Upper lobe of right lung (tissue), 1 donor: ENCODE results near the gene ITGAD. TPM values are rescaled to one million over a fixed set of nuclear protein-coding genes. Genes with fewer than 3 reads are reported as not detected.

Experiments used
- ATAC-seq: fragments of 200-7000 bp; cut with Tn5 transposase; one replicate; pipeline ENCODE4 v1.9.1; 2020; ENCODE audit warnings: mild to moderate bottlenecking, moderate library complexity
- DNase-seq: peaks from one replicate; pipeline ENCODE4 v3.0.0-alpha.2; 2020
- H3K27ac ChIP-seq: fragments of 200-600 bp; one replicate; pipeline ENCODE4 v1.8.0; 2022
- H3K27me3 ChIP-seq: fragments of 200-600 bp; one replicate; pipeline ENCODE4 v1.8.0; 2022; ENCODE audit warnings: mild to moderate bottlenecking
- H3K36me3 ChIP-seq: fragments of 200-600 bp; one replicate; pipeline ENCODE4 v1.8.0; 2022
- H3K4me1 ChIP-seq: fragments of 200-600 bp; one replicate; pipeline ENCODE4 v1.8.0; 2022
- H3K4me3 ChIP-seq: fragments of 200-600 bp; one replicate; pipeline ENCODE4 v1.8.0; 2022; ENCODE audit warnings: mild to moderate bottlenecking
- H3K9me3 ChIP-seq: fragments of 200-600 bp; one replicate; pipeline ENCODE4 v1.8.0; 2022
- intact Hi-C: fragments of 100-400 bp; cut with DNase I; formaldehyde crosslinking; loops from one replicate; pipeline ENCODE4 v1.11.0; 2022
- total RNA-seq: library from RNA; stranded (reverse); fragmentation: NEBNext Ultra II Directional; extraction: Animal tissue kit (Norgen Biotek cat#: 25700); gene quantifications from one replicate; pipeline ENCODE4 v1.2.1, GENCODE V29; 2021
- TF ChIP-seq, protein P1 (sequence below): fragments of 200-600 bp; IDR thresholded peaks from one replicate; pipeline ENCODE4 v1.8.0; 2022; ENCODE audit warnings: antibody characterized with exemption
- donor health status: DM: no; HTN: yes; CAD: no; lungs with severe emphysema.

ITGAD gene
- total RNA-seq, 1 donor from 2014 or later, result 0.20 TPM

DNA sequence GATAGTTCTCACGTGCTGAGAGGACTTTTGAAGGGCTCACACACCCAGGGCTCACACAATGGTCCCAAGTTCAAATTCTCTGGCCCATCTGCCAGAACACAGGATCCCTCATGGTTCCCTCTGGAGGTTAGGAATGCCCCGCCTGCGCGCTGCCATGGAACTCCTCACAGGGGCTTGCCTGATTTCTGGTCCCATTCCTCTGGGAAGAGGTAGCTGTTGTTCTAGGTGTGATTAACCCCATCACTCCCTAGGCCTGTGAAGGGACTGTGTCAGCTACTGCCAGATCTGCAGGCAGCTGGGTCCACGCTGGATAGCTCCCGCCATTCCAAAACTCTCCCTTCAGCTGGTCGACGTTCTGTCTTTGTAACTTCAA lies 63.8 kb downstream of the ITGAD start:
- intact Hi-C loops, result no loop called here
- DNase-seq (peak; percentile 35), ATAC-seq (no peak)
- Histone ChIP-seq H3K9me3 (no peaks in the 10 kb centered on the region), H3K36me3 (peaks cover 1% of the 10 kb centered on the region), H3K27me3 (no peaks in the 10 kb centered on the region), H3K4me1 (peaks cover 63% of the 10 kb centered on the region), H3K4me3 (no peak overlapping the region), H3K27ac (no peak overlapping the region)
- TF ChIP-seq, protein P1, sequence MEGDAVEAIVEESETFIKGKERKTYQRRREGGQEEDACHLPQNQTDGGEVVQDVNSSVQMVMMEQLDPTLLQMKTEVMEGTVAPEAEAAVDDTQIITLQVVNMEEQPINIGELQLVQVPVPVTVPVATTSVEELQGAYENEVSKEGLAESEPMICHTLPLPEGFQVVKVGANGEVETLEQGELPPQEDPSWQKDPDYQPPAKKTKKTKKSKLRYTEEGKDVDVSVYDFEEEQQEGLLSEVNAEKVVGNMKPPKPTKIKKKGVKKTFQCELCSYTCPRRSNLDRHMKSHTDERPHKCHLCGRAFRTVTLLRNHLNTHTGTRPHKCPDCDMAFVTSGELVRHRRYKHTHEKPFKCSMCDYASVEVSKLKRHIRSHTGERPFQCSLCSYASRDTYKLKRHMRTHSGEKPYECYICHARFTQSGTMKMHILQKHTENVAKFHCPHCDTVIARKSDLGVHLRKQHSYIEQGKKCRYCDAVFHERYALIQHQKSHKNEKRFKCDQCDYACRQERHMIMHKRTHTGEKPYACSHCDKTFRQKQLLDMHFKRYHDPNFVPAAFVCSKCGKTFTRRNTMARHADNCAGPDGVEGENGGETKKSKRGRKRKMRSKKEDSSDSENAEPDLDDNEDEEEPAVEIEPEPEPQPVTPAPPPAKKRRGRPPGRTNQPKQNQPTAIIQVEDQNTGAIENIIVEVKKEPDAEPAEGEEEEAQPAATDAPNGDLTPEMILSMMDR, result no peak

DNA sequence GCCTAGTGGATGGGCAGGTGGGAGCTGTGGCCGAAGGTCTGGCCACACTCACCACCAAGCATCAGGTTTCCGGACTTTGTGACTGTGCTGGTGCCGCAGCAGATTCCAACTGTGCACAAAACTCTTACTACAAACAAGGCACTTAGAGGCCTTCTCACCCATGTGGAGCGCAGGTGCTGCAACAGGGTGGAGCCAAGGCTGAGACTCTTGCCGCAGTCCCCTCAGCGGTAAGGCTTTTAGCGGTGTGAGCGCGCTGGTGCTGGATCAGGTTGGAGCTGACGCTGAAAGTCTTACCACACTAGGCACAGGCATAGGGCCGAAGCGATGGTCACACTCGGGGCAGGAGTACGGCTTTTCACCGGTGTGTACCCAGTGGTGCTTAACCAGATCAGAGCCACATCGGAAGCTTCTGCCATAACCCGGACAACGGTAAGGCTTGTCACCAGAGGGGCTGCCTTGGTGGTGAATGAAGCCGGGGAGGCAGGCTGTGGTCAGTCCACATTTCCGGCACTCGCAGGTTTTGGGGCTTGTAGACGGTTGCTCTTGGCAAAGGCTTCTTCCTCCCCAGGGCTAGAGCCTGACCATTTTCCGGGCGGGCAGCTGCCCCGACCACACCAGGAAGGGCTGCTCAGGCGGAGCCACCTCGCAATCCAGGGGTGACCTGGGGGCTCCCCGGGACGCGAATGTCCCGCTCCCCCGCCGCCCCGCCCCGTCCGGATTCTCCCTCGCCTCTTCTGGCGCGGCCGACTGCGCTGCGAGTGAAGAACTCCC lies 65.1 kb downstream of the ITGAD start:
- Histone ChIP-seq H3K4me1 (peaks cover 53% of the 10 kb centered on the region), H3K27me3 (no peaks in the 10 kb centered on the region), H3K4me3 (peak overlapping the region; percentile 94), H3K36me3 (peaks cover 14% of the 10 kb centered on the region), H3K27ac (peak overlapping the region; percentile 100), H3K9me3 (no peaks in the 10 kb centered on the region)
- ATAC-seq, result peak; percentile 3
- TF ChIP-seq, protein P1, result no peak
- DNase-seq, result peak; percentile 85
- intact Hi-C loops, result no loop called here

DNA sequence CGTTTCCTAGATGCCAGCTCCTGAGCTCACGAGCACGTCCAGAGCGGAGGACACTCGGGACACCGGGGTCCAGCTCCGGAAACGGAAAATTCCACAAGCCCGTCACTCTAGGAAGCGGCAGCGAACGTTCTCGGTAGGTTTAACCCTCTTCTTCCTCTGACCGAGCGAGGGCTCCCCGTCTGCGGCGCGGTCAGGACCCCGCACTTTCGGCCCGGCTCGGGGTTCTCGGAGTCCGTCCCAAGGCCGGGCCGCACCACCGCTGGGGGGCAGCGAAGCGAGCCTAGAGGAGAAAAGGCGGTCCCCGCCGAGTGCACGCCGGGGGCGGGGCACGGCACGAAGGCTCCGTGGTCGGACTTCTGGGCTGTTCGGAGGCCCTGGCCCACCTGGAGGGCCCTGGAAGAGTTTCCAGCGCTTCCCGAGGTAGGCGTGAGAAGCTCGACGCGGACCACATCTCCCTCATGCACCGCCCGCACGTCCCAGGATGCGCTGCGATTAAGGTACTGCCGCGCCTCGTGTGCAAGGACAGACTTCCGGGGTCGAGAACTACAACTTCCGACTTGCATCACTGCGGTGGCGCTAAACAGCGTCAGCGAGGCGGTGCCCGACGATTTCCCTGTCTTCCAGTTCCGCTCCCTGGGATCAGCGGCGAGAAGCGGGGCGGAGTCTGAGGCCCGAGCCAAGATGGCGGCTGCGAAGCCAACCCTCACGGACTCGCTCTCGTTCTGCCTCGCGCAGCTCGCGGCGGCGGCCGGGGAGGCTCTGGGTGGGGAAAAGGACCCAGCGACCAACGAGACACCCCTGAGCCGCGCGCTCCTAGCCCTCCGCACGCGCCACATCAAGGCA lies 65.9 kb downstream of the ITGAD start, which contains the start of gene ARMC5:
ARMC5 (plus strand) TSS at position 658 of the 843 bp plus-strand sequence; CDS start at position 682, 24 bp downstream.
- ATAC-seq, result peak; percentile 88
- peaks cover 21% of the 10 kb centered on the region for H3K36me3 ChIP-seq
- intact Hi-C loops, result no loop called here
- TF ChIP-seq, protein P1, result peak; percentile 61
- H3K4me1 ChIP-seq, result peaks cover 45% of the 10 kb centered on the region
- H3K4me3 ChIP-seq, result peak within 1 kb of the TSS; percentile 94
- no peaks in the 10 kb centered on the region for H3K9me3 ChIP-seq
- H3K27me3 ChIP-seq, result no peaks in the 10 kb centered on the region
- peak within 1 kb of the TSS; percentile 100 for H3K27ac ChIP-seq
- DNase-seq, result peak; percentile 99

DNA sequence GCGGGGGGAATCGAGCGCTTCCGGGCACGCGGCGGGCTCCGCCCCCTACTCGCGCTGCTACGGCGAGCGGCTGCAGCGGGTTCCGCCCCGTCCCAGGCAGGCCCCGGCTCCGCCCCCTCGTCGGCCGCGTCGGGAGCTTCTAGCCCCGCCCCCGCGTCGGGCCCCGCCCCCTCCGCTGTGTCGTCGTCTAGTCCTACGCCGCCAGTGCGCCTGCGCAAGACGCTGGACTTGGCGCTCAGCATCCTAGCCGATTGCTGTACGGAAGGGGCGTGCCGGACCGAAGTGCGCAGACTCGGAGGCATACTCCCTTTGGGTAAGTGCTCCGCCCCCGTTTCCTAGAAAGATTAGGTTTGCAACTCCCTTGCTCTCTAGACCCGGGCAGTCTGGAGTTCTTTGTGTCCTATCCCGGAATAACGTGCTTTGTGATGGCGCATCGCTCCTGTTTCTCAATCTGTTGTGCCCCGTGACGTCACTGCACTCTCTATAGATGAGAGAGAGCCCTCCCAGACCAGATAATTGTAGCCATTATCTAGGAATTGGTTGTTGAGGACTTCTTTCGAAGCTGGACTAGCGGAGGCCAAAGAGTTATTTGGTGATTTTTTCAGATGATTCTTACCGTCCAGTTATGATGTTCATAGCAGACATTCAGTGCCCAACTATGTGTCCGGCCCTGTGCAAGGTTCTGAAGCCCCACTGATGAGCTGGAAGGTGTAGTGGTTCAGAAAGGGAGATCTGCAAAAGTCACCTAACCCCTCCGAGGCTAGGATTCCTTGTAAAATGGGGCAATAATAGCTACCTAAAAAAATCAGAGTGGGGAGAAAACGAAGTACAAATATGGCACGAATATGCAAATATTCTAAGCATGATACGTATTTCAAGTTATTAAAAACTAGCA lies 66.8 kb downstream of the ITGAD start:
- peak; percentile 93 for ATAC-seq
- H3K27ac ChIP-seq, result peak overlapping the region; percentile 100
- peak; percentile 100 for DNase-seq
- no peaks in the 10 kb centered on the region for H3K27me3 ChIP-seq
- TF ChIP-seq, protein P1, result no peak
- intact Hi-C loops, result no loop called here
- H3K4me1 ChIP-seq, result peaks cover 41% of the 10 kb centered on the region
- H3K9me3 ChIP-seq, result no peaks in the 10 kb centered on the region
- H3K36me3 ChIP-seq, result peaks cover 27% of the 10 kb centered on the region
- peak overlapping the region; percentile 94 for H3K4me3 ChIP-seq

DNA sequence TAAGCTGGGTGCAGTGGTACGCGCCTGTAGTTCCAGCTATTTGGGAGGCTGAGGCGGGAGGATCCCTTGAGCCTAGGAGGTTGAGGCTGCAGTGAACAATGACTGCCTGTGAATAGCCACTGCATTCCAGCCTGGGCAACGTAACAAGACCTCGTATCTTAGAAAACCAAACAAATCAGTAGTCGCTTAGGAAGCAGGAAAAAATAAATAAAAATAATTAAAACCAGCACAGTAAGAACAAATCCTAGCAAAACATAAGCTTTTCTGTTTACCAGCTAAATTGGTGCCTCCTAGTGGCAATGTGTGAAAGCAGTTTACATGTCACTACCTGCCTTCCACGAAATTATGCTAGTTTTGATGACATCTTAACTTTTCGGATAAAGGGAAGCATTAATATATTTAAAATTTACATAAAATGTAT lies 67.5 kb downstream of the ITGAD start:
- peak; percentile 37 for DNase-seq
- H3K27ac ChIP-seq, result peak overlapping the region; percentile 100

More for the DNA sequence above, 67.5 kb downstream of the ITGAD start:
- Histone ChIP-seq H3K4me1 (peaks cover 36% of the 10 kb centered on the region), H3K36me3 (peaks cover 29% of the 10 kb centered on the region), H3K27me3 (no peaks in the 10 kb centered on the region), H3K9me3 (no peaks in the 10 kb centered on the region), H3K4me3 (peak overlapping the region; percentile 94)
- no peak for ATAC-seq
- TF ChIP-seq, protein P1, result peak; percentile 65
- intact Hi-C loops, result no loop called here
